OCI-LY3 (cell line): ENCODE results near the gene GSK3B.

Experiments used
- H2AFZ ChIP-seq: fragments of 200-600, 300-600 bp; shearing (Covaris generic); 2 replicates; pipeline ENCODE4 v1.6.0; 2014; ENCODE audit warnings: antibody characterized with exemption, low read depth, low read length
- H3K27ac ChIP-seq: fragments of 200-600, 300-600 bp; sonication (generic); 2 replicates; pipeline ENCODE4 v1.5.1; 2014; ENCODE audit warnings: mild to moderate bottlenecking, low read length, moderate library complexity, mixed read lengths
- H3K27me3 ChIP-seq: fragments of 200-600, 300-600 bp; sonication (generic); 2 replicates; pipeline ENCODE4 v1.6.1; 2014; ENCODE audit warnings: low read depth, low read length, mixed read lengths
- H3K36me3 ChIP-seq: fragments of 200-600, 300-600 bp; sonication (generic); replicated peaks from 2 replicates; pipeline ENCODE3; 2014; ENCODE audit warnings: low read depth, low read length, mixed read lengths
- H3K4me1 ChIP-seq: fragments of 300-600, 200-600 bp; sonication (generic); 2 replicates; pipeline ENCODE4 v1.6.1; 2014; ENCODE audit warnings: low read length, mixed read lengths
- H3K4me2 ChIP-seq: fragments of 200-600, 300-600 bp; sonication (generic); 2 replicates; pipeline ENCODE4 v1.6.1; 2014; ENCODE audit warnings: low read length, mixed read lengths
- H3K4me3 ChIP-seq: fragments of 300-600, 200-600 bp; sonication (generic); 2 replicates; pipeline ENCODE4 v1.5.1; 2014; ENCODE audit warnings: antibody characterized with exemption, mild to moderate bottlenecking, low read length, moderate library complexity
- H3K79me2 ChIP-seq: fragments of 300-600, 200-600 bp; shearing (Covaris generic); 2 replicates; pipeline ENCODE4 v1.6.1; 2014; ENCODE audit warnings: mild to moderate bottlenecking, low read length, mixed read lengths
- H3K9ac ChIP-seq: fragments of 300-600, 200-600 bp; shearing (Covaris generic); 2 replicates; pipeline ENCODE4 v1.6.0; 2014; ENCODE audit warnings: mild to moderate bottlenecking, low read length, moderate library complexity
- H3K9me3 ChIP-seq: fragments of 200-600, 300-600 bp; shearing (Covaris generic); 2 replicates; pipeline ENCODE4 v1.6.1; 2014; ENCODE audit warnings: low read length, mixed read lengths; ENCODE audit not compliant: insufficient read depth
- H4K20me1 ChIP-seq: fragments of 200-600, 300-600 bp; sonication (generic); 2 replicates; pipeline ENCODE4 v1.6.1; 2016; ENCODE audit warnings: low read length, mixed read lengths; ENCODE audit not compliant: insufficient read depth
- EZH2phosphoT487 ChIP-seq: fragments of 200-600 bp; shearing (Covaris generic); IDR thresholded peaks from 2 replicates; pipeline ENCODE4 v1.6.1; 2018; ENCODE audit warnings: antibody characterized with exemption, mixed run types, low read depth
- TF ChIP-seq, protein P1 (sequence below): fragments of 200-600, 300-600 bp; sonication (generic); IDR thresholded peaks from 2 replicates; pipeline ENCODE4 v1.5.1; 2014; ENCODE audit warnings: antibody characterized with exemption, low read length, low read depth

Gene GSK3B

DNA sequence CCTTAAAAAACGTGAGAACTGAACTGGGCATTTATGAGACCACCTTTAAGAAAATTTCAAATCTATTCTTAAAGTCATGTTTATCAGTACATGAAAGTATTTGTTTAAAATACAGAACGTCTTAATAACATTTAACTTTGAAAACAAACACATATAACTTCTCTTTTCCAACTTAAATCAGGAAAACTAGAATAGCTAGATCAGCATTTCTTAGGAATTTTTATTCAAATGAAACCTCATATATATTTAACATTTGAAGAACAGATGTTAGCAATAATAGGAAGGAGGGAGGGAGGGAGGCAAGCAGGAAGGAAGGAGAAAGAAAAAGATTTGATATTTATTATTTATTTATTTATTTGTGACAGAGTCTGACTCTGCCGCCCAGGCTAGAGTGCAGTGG is 192.2 kb downstream of the GSK3B start:
- H3K27me3 ChIP-seq, result no peaks in the 10 kb centered on the region
- H4K20me1 ChIP-seq, result no peaks in the 10 kb centered on the region
- no peaks in the 10 kb centered on the region for H3K79me2 ChIP-seq
- no peak overlapping the region for H2AFZ ChIP-seq
- no peak overlapping the region for H3K9ac ChIP-seq
- peaks cover 3% of the 10 kb centered on the region for H3K36me3 ChIP-seq
- no peak overlapping the region for H3K27ac ChIP-seq
- no peaks in the 10 kb centered on the region for H3K4me1 ChIP-seq
- no peaks in the 10 kb centered on the region for H3K9me3 ChIP-seq
- no peak overlapping the region for H3K4me3 ChIP-seq
- no peak overlapping the region for H3K4me2 ChIP-seq
- TF ChIP-seq, protein P1, sequence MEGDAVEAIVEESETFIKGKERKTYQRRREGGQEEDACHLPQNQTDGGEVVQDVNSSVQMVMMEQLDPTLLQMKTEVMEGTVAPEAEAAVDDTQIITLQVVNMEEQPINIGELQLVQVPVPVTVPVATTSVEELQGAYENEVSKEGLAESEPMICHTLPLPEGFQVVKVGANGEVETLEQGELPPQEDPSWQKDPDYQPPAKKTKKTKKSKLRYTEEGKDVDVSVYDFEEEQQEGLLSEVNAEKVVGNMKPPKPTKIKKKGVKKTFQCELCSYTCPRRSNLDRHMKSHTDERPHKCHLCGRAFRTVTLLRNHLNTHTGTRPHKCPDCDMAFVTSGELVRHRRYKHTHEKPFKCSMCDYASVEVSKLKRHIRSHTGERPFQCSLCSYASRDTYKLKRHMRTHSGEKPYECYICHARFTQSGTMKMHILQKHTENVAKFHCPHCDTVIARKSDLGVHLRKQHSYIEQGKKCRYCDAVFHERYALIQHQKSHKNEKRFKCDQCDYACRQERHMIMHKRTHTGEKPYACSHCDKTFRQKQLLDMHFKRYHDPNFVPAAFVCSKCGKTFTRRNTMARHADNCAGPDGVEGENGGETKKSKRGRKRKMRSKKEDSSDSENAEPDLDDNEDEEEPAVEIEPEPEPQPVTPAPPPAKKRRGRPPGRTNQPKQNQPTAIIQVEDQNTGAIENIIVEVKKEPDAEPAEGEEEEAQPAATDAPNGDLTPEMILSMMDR, result no peak
- no peak for TF ChIP-seq EZH2phosphoT487

DNA sequence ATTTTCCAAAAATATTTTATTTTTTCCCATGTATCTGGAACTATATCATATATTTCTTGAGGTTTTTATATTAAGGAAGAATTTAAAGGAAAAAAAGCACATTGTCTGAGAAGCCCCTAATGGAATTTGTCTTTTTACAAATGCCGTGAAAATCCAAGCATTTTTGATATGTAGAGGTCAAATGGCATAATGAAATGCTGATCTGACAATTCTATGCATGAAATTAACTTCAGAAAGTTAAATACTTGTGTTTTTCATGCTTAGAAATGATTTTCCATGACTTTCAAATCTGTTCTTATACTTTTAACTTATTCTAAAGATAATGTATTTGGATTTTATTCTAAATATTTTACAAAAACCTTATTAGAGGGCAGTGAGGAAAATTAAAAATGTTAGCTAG is 193.1 kb downstream of the GSK3B start:
- Histone ChIP-seq H3K4me3 (no peak overlapping the region), H4K20me1 (no peaks in the 10 kb centered on the region), H3K9ac (no peak overlapping the region), H3K4me1 (no peaks in the 10 kb centered on the region), H3K9me3 (no peaks in the 10 kb centered on the region), H2AFZ (no peak overlapping the region), H3K27ac (no peak overlapping the region), H3K27me3 (no peaks in the 10 kb centered on the region), H3K4me2 (no peak overlapping the region), H3K79me2 (no peaks in the 10 kb centered on the region), H3K36me3 (peaks cover 3% of the 10 kb centered on the region)
- no peak for TF ChIP-seq EZH2phosphoT487
- TF ChIP-seq, protein P1, result no peak

DNA sequence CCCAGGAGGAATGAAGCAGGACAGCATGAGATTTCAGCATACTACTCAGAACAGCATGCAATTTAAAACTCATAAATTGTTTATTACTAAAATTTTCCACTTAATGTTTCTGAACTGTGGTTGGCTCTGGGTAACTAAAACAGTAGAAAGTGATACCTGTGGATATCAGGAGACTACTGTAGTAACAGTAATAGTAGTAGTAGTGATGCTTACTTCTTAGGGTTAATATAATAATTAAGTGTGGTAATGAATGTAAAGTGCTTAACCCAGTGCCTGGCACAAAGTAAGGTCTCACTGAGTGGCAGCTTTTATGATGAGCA is 195.1 kb downstream of the GSK3B start:
- H3K9me3 ChIP-seq, result no peaks in the 10 kb centered on the region
- H3K36me3 ChIP-seq, result peaks cover 2% of the 10 kb centered on the region
- no peak overlapping the region for H3K4me3 ChIP-seq
- H3K79me2 ChIP-seq, result no peaks in the 10 kb centered on the region
- no peak overlapping the region for H3K4me2 ChIP-seq
- peaks cover 3% of the 10 kb centered on the region for H3K4me1 ChIP-seq
- no peak overlapping the region for H2AFZ ChIP-seq
- no peak overlapping the region for H3K27ac ChIP-seq
- no peaks in the 10 kb centered on the region for H4K20me1 ChIP-seq
- no peaks in the 10 kb centered on the region for H3K27me3 ChIP-seq
- TF ChIP-seq, protein P1, result no peak
- TF ChIP-seq EZH2phosphoT487, result no peak
- H3K9ac ChIP-seq, result no peak overlapping the region

DNA sequence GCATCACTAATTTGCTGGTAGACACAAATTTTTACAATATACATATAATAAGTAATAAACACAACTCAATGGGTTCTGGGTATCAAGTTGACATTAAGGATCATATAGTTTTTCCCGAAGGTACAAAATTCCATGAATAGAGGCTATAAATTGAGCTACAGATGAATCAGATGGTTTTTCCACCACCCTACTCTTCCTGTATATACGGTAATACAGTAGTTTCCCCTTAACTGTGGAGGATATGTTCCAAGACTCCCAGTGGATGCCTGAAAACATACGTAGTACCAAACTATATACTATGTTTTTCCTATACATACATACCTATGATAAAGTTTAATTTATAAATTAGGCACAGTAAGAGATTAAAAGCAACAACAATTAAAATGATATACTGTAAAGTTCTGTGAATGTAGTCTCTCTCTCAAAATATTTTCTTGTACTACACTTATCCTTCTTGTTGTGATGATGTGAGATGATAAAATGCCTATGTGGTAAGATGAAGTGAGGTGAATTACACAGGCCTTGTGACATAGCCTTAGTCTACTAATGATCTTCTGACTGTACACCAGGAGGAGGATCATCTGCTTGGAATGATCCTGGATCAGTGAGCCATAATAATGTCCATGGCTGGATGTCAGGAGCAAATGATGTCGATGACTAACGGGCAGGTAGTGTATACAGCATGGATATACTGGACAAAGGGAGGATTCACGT is 195.6 kb downstream of the GSK3B start:
- Histone ChIP-seq H3K9me3 (no peaks in the 10 kb centered on the region), H3K36me3 (peaks cover 2% of the 10 kb centered on the region), H3K79me2 (no peaks in the 10 kb centered on the region), H3K4me2 (no peak overlapping the region), H3K4me3 (no peak overlapping the region), H4K20me1 (no peaks in the 10 kb centered on the region), H2AFZ (no peak overlapping the region), H3K4me1 (peaks cover 8% of the 10 kb centered on the region), H3K27ac (no peak overlapping the region), H3K27me3 (no peaks in the 10 kb centered on the region), H3K9ac (no peak overlapping the region)
- TF ChIP-seq, protein P1, result no peak
- TF ChIP-seq EZH2phosphoT487, result no peak
